ENCODE measurements around the gene KSR2.
"Not testable (repeated sequence)": the region's sequence is repeated elsewhere in the genome, so short reads cannot be mapped to it uniquely, and the experiment has no call there.

The KSR2 gene

GRCh38 chr12:117892441-117892840, 76.3 kb downstream of the KSR2 start:
- Histone ChIP-seq H3K27me3 (peaks cover 0 to 4% of the 10 kb centered on the region in 2 donors), H3K4me3 (no peak overlapping the region), H3K27ac (no peak overlapping the region), H3K36me3 (no peaks in the 10 kb centered on the region), H3K4me1 (no peaks in the 10 kb centered on the region), H3K9me3 (no peaks in the 10 kb centered on the region)
- TF ChIP-seq, protein P1, sequence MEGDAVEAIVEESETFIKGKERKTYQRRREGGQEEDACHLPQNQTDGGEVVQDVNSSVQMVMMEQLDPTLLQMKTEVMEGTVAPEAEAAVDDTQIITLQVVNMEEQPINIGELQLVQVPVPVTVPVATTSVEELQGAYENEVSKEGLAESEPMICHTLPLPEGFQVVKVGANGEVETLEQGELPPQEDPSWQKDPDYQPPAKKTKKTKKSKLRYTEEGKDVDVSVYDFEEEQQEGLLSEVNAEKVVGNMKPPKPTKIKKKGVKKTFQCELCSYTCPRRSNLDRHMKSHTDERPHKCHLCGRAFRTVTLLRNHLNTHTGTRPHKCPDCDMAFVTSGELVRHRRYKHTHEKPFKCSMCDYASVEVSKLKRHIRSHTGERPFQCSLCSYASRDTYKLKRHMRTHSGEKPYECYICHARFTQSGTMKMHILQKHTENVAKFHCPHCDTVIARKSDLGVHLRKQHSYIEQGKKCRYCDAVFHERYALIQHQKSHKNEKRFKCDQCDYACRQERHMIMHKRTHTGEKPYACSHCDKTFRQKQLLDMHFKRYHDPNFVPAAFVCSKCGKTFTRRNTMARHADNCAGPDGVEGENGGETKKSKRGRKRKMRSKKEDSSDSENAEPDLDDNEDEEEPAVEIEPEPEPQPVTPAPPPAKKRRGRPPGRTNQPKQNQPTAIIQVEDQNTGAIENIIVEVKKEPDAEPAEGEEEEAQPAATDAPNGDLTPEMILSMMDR (IDR thresholded peaks at IDR 0.05): no peak
- intact Hi-C loops (cut with DNase I; ENCODE audit: low total_unique reads): no loop called here
- no peak for DNase-seq

DNA sequence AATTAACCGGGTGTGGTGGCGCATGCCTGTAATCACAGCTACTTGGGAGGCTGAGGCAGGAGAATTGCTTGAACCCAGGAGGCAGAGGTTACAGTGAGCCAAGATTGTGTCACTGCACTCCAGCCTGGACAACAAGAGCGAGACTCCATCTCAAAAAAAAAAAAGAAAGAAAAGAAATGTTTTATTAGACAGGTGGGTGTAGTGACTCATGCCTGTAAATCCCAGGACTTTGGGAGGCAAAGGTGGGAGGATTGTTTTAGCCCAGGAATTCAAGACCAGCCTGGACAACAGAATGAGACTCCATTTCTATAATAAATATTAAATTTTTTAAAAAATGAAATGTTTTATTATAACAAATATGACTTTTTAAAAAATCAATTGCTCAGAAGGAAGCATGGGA, 77.5 kb downstream of the KSR2 start:
- H3K4me3 ChIP-seq; H3K27me3 ChIP-seq; H3K27ac ChIP-seq; H3K36me3 ChIP-seq; H3K4me1 ChIP-seq; DNase-seq; intact Hi-C loops (cut with DNase I; ENCODE audit: low total_unique reads); H3K9me3 ChIP-seq: not testable (repeated sequence)

DNA sequence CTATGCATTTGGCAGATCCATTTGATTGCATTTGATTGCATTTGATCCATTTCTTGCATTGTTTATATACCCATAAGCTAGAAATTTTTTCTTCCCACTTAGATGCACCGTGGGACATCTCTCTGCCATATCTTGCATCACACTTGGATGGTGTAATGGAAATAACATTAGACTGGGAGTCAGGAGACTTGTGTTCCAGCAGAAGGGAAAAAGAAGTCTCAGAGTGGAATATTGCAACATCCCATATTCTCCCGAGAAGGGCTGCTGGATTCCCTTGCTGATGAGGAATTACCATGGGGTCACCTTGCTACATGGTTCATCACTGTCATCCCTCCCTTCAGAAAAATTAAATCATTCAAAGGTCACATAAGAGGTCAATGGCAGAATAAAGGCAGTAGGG, 78.1 kb downstream of the KSR2 start:
- no peak overlapping the region for H3K27ac ChIP-seq
- no peaks in the 10 kb centered on the region for H3K9me3 ChIP-seq
- intact Hi-C loops (cut with DNase I; ENCODE audit: low total_unique reads): no loop called here
- peaks cover 0 to 4% of the 10 kb centered on the region in 2 donors for H3K27me3 ChIP-seq
- no peak overlapping the region for H3K4me3 ChIP-seq
- H3K4me1 ChIP-seq: no peaks in the 10 kb centered on the region
- no peaks in the 10 kb centered on the region for H3K36me3 ChIP-seq
- DNase-seq: no peak
- TF ChIP-seq, protein P1 (IDR thresholded peaks at IDR 0.05): no peak

DNA sequence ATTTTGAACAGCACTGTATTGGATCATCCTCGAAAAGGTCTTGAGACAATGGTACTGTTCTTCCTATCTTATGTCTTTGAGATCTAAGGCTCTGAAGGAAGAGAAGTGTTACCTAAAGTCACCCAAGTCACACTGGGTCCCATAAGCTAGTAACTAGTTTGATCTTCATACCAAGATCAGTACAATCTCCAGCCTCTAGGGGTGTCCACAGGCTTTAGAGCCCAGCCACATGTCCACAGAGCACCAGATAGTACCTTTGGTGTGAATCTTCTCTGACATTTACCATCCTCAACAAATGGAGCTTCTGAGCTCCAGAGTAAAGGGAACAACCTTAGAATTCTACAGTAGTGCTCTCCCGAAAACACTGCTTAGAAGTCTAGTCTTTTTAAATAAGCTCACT, 78.7 kb downstream of the KSR2 start:
- TF ChIP-seq, protein P1 (IDR thresholded peaks at IDR 0.05): no peak
- peaks cover 0 to 4% of the 10 kb centered on the region in 2 donors for H3K27me3 ChIP-seq
- no peaks in the 10 kb centered on the region for H3K4me1 ChIP-seq
- no peak overlapping the region for H3K4me3 ChIP-seq
- no peaks in the 10 kb centered on the region for H3K9me3 ChIP-seq
- H3K36me3 ChIP-seq: no peaks in the 10 kb centered on the region
- intact Hi-C loops (cut with DNase I; ENCODE audit: low total_unique reads): no loop called here
- no peak overlapping the region for H3K27ac ChIP-seq
- no peak for DNase-seq

- Histone ChIP-seq H3K27me3 (peaks cover 0 to 4% of the 10 kb centered on the region in 2 donors), H3K4me1 (no peaks in the 10 kb centered on the region), H3K36me3 (no peaks in the 10 kb centered on the region), H3K4me3 (no peak overlapping the region), H3K9me3 (no peaks in the 10 kb centered on the region), H3K27ac (no peak overlapping the region)
- intact Hi-C loops (cut with DNase I; ENCODE audit: low total_unique reads): no loop called here
- DNase-seq: no peak
- TF ChIP-seq, protein P1 (IDR thresholded peaks at IDR 0.05): no peak
Observed at GRCh38 chr12:117889098-117889497, 79.7 kb downstream of the KSR2 start.

GRCh38 chr12:117885211-117885610, 83.6 kb downstream of the KSR2 start:
- TF ChIP-seq, protein P1 (IDR thresholded peaks at IDR 0.05): no peak
- H3K9me3 ChIP-seq: no peaks in the 10 kb centered on the region
- H3K27ac ChIP-seq: no peak overlapping the region
- no peaks in the 10 kb centered on the region for H3K4me1 ChIP-seq
- no peak for DNase-seq
- no peak overlapping the region for H3K4me3 ChIP-seq
- H3K27me3 ChIP-seq: peaks cover 0 to 5% of the 10 kb centered on the region in 2 donors
- intact Hi-C loops (cut with DNase I; ENCODE audit: low total_unique reads): no loop called here
- no peaks in the 10 kb centered on the region for H3K36me3 ChIP-seq
